Panc1 (cell line): ENCODE results near the gene OR10A6. TPM values are rescaled to one million over a fixed set of nuclear protein-coding genes. Genes with fewer than 3 reads are reported as not detected.

Source experiments
- ATAC-seq: fragments of 200-7000 bp; cut with Tn5 transposase; 2 replicates; pipeline ENCODE4 v1.9.1; 2020; ENCODE audit warnings: mild to moderate bottlenecking, moderate library complexity
- BruUV-seq: library from RNA; stranded (reverse); fragments of 400-500 nt; replicated peaks from 2 replicates; lab custom pipeline; 2021; lab: Mats Ljungman, UMichigan
- CTCF ChIA-PET: fragments of 300-600 bp; sonication (Branson Sonifier 250); formaldehyde crosslinking; loops from one replicate; lab custom pipeline; 2022; ENCODE audit warnings: antibody characterized with exemption; lab: Charles Lee
- POLR2A ChIA-PET: fragments of 300-600 bp; sonication (Branson Sonifier 250); formaldehyde crosslinking; loops from one replicate; lab custom pipeline; 2022; ENCODE audit warnings: antibody characterized with exemption; lab: Charles Lee
- DNase-seq: peaks from one replicate; pipeline ENCODE4 v3.0.0-alpha.2; 2010; ENCODE audit warnings: low read depth, low spot score
- H3K27ac ChIP-seq: 2 replicates; pipeline ENCODE4 v1.5.1; 2011; ENCODE audit warnings: mild to moderate bottlenecking, low read length, inconsistent platforms
- H3K27me3 ChIP-seq: fragments of 200-500 bp; sonication (Bioruptor generic); 2 replicates; pipeline ENCODE4 v1.6.0; 2014; ENCODE audit warnings: low read length, inconsistent platforms; ENCODE audit not compliant: control insufficient read depth, insufficient read depth
- H3K36me3 ChIP-seq: fragments of 200-500 bp; sonication (Bioruptor generic); 2 replicates; pipeline ENCODE4 v1.5.1; 2014; ENCODE audit warnings: inconsistent platforms, mild to moderate bottlenecking, low read length, moderate library complexity; ENCODE audit not compliant: control insufficient read depth, insufficient read depth
- H3K4me1 ChIP-seq: 2 replicates; pipeline ENCODE4 v1.5.1; 2011; ENCODE audit warnings: inconsistent platforms, mild to moderate bottlenecking, low read length, moderate library complexity; ENCODE audit not compliant: control insufficient read depth, insufficient read depth
- H3K4me3 ChIP-seq, 2 experiments: 2 replicates each; pipeline ENCODE4 v1.5.1; 2011 to 2012; ENCODE audit warnings: low read depth in 2 of 2, low read length in 2 of 2, mild to moderate bottlenecking in 2 of 2, inconsistent platforms in 1 of 2, moderate library complexity in 1 of 2
- H3K9me3 ChIP-seq: fragments of 200-500 bp; sonication (Bioruptor generic); 2 replicates; pipeline ENCODE4 v1.5.1; 2014; ENCODE audit warnings: low read depth, mild to moderate bottlenecking, inconsistent platforms, low read length, moderate library complexity; ENCODE audit not compliant: control insufficient read depth, insufficient read depth
- CTCF ChIP-seq: fragments of 450-650 bp; IDR thresholded peaks from 2 replicates; pipeline ENCODE4 v1.5.1; 2017; ENCODE audit warnings: mild to moderate bottlenecking
- POLR2AphosphoS5 ChIP-seq: IDR thresholded peaks from 2 replicates; pipeline ENCODE4 v1.6.1; 2012; ENCODE audit warnings: mild to moderate bottlenecking, low read depth, low read length, moderate library complexity
- REST ChIP-seq, 2 experiments: IDR thresholded peaks; 2 replicates each; pipeline ENCODE4 v1.6.1; 2011 to 2012; ENCODE audit warnings: low read depth in 2 of 2, control low read depth in 1 of 2, low read length in 1 of 2, mild to moderate bottlenecking in 1 of 2, moderate library complexity in 1 of 2; ENCODE audit not compliant: insufficient read depth in 1 of 2
- SIN3A ChIP-seq: IDR thresholded peaks from 2 replicates; pipeline ENCODE4 v1.6.1; 2012; ENCODE audit warnings: low read depth, mild to moderate bottlenecking, low read length, moderate library complexity, borderline replicate concordance; ENCODE audit not compliant: insufficient read depth
- TCF7L2 ChIP-seq: IDR thresholded peaks from 2 replicates; pipeline ENCODE4 v1.6.1; 2011; ENCODE audit warnings: mild to moderate bottlenecking, low read depth, low read length, inconsistent platforms
- in situ Hi-C: cut with HindIII; loops from 2 replicates; pipeline ENCODE4 v1.10.0; 2016; ENCODE audit warnings: low sequenced_read_pairs, low pct_unique_long_range_greater_than_20kb
- intact Hi-C: fragments of 100-400 bp; cut with micrococcal nuclease; formaldehyde crosslinking; loops from one replicate; pipeline ENCODE4 v1.10.0; 2022; ENCODE audit not compliant: unreplicated experiment
- total RNA-seq: library from RNA; stranded (reverse); gene quantifications from one replicate; pipeline ENCODE4 v1.2.1, GENCODE V29; 2021; ENCODE audit not compliant: unreplicated experiment

The OR10A6 gene
- total RNA-seq, 1 experiment from 2014 or later: not detected

- in situ Hi-C loops: no loop called here
- DNase-seq (no peak), ATAC-seq (no peak)
- TF ChIP-seq SIN3A: no peak
- no peak for TF ChIP-seq REST (IDR thresholded peaks at IDR 0.05; ENCODE audit: insufficient read depth in 1 of 2, low read depth in 2 of 2, low read length in 1 of 2)
- TF ChIP-seq TCF7L2: no peak
- TF ChIP-seq CTCF: no peak
- ChIA-PET POLR2A (no interaction called here), CTCF (interaction anchor here (0.6 kb wide), 1 partner anchor 404 kb away, joined by 3 read pairs; no protein-coding TSS in a partner anchor)
- no TSS peak for BruUV-seq
- Histone ChIP-seq H3K27ac (no peak overlapping the region), H3K36me3 (no peaks in the 10 kb centered on the region), H3K9me3 (0 out of 2 replicates have a peak, but pooled peaks cover 3% of the 10 kb centered on the region), H3K4me3 (no peak overlapping the region), H3K27me3 (no peaks in the 10 kb centered on the region), H3K4me1 (no peaks in the 10 kb centered on the region)
- intact Hi-C loops: no loop called here
These were observed 6.5 kb downstream of the OR10A6 start for GRCh38 chr11:7924536-7924935.

GRCh38 chr11:7918141-7918540 is 12.9 kb downstream of the OR10A6 start:
- Histone ChIP-seq H3K27me3 (no peaks in the 10 kb centered on the region), H3K36me3 (no peaks in the 10 kb centered on the region), H3K9me3 (no peaks in the 10 kb centered on the region), H3K27ac (no peak overlapping the region), H3K4me3 (no peak overlapping the region), H3K4me1 (no peaks in the 10 kb centered on the region)
- no peak for TF ChIP-seq CTCF
- TF ChIP-seq SIN3A: no peak
- no peak for TF ChIP-seq POLR2AphosphoS5
- BruUV-seq: no TSS peak
- in situ Hi-C loops (no loop called here), intact Hi-C loops (no loop called here)
- ChIA-PET CTCF (no interaction called here), POLR2A (no interaction called here)
- DNase-seq: no peak
- ATAC-seq: no peak
